Right atrium auricular region (tissue), 2 donors: Measurements from ENCODE around the gene NLRC3. TPM values are rescaled to one million over a fixed set of nuclear protein-coding genes. Genes with fewer than 3 reads are reported as not detected.

ENCODE experiments used
- DNase-seq: peaks from one replicate; pipeline ENCODE4 v3.0.0-alpha.2; 2019; ENCODE audit warnings: low spot score
- H3K27ac ChIP-seq, 2 donors: fragments of 200-600 bp; sonication (generic); 1 replicate in 1 of 2; 2 replicates in 1 of 2; pipeline ENCODE4 v1.5.1; 2016 to 2019
- H3K27me3 ChIP-seq, 2 donors: fragments of 200-600 bp; sonication (generic); one replicate each; pipeline versions ENCODE4 v1.5.1 to v1.6.0; 2017 to 2019
- H3K36me3 ChIP-seq: fragments of 200-600 bp; sonication (generic); one replicate; pipeline ENCODE4 v1.5.1; 2016
- H3K4me1 ChIP-seq, 2 donors: fragments of 200-600 bp; sonication (generic); one replicate each; pipeline versions ENCODE4 v1.5.1 to v1.6.0; 2017 to 2019
- H3K4me3 ChIP-seq, 2 donors: fragments of 200-600 bp; sonication (generic); 1 replicate in 1 of 2; 2 replicates in 1 of 2; pipeline ENCODE4 v1.5.1; 2017 to 2019; ENCODE audit warnings: mild to moderate bottlenecking in 1 of 2, moderate library complexity in 1 of 2
- H3K9me3 ChIP-seq, 2 donors: fragments of 200-600 bp; sonication (generic); one replicate each; pipeline ENCODE4 v1.5.1; 2019
- total RNA-seq, 2 donors: library from RNA; depleted of rRNA; stranded (reverse); fragments of >200 nt; gene quantifications; one replicate each; pipeline ENCODE4 v1.1.0, GENCODE V29; 2016
- TF ChIP-seq, protein P1 (sequence below), 2 donors: fragments of 200-600 bp; sonication (generic); IDR thresholded peaks; one replicate each; pipeline ENCODE4 v1.5.1; 2019; ENCODE audit warnings: antibody characterized with exemption in 2 of 2

NLRC3 gene
- total RNA-seq, 2 donors from 2014 or later = 0.85 to 1.1 TPM

DNA sequence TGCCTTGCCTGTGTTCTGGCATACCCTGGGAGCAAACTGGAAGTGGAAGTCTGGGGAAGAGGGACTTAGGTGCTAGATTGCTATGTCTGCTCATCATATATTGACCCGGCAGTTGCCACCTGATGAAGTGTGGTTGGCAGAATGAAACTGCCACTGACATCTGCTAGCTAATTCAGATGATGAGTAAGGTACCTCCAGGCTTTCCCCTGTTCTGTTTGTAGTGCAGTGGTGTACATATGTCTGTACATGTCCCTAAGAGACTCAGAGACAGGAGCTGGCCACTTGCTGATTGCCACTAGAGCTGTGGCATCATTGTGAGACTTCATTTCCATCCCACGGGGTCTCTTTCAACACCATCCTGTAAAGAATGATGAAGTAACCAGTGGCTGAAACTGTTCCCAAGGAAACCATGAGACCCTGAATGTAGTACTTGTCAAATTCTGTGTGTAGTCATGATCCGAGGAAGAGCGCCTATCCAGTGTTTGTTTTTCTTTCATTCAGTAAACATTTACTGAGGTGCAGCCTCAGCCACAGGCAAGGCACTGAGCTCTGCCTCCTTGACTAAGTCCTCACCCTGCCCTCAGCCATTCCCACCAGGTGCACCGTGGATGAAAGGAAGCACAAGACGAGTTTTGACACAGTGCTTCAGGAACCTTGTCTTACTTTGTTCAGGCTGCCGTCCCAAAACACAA, 63.2 kb downstream of the NLRC3 start:
- Histone ChIP-seq H3K9me3 (no peaks in the 10 kb centered on the region), H3K27ac (no peak overlapping the region), H3K4me1 (no peaks in the 10 kb centered on the region), H3K27me3 (no peaks in the 10 kb centered on the region), H3K4me3 (no peak overlapping the region), H3K36me3 (peaks cover 67% of the 10 kb centered on the region)
- TF ChIP-seq, protein P1, sequence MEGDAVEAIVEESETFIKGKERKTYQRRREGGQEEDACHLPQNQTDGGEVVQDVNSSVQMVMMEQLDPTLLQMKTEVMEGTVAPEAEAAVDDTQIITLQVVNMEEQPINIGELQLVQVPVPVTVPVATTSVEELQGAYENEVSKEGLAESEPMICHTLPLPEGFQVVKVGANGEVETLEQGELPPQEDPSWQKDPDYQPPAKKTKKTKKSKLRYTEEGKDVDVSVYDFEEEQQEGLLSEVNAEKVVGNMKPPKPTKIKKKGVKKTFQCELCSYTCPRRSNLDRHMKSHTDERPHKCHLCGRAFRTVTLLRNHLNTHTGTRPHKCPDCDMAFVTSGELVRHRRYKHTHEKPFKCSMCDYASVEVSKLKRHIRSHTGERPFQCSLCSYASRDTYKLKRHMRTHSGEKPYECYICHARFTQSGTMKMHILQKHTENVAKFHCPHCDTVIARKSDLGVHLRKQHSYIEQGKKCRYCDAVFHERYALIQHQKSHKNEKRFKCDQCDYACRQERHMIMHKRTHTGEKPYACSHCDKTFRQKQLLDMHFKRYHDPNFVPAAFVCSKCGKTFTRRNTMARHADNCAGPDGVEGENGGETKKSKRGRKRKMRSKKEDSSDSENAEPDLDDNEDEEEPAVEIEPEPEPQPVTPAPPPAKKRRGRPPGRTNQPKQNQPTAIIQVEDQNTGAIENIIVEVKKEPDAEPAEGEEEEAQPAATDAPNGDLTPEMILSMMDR (IDR thresholded peaks at IDR 0.05) = no peak
- DNase-seq = no peak

DNA sequence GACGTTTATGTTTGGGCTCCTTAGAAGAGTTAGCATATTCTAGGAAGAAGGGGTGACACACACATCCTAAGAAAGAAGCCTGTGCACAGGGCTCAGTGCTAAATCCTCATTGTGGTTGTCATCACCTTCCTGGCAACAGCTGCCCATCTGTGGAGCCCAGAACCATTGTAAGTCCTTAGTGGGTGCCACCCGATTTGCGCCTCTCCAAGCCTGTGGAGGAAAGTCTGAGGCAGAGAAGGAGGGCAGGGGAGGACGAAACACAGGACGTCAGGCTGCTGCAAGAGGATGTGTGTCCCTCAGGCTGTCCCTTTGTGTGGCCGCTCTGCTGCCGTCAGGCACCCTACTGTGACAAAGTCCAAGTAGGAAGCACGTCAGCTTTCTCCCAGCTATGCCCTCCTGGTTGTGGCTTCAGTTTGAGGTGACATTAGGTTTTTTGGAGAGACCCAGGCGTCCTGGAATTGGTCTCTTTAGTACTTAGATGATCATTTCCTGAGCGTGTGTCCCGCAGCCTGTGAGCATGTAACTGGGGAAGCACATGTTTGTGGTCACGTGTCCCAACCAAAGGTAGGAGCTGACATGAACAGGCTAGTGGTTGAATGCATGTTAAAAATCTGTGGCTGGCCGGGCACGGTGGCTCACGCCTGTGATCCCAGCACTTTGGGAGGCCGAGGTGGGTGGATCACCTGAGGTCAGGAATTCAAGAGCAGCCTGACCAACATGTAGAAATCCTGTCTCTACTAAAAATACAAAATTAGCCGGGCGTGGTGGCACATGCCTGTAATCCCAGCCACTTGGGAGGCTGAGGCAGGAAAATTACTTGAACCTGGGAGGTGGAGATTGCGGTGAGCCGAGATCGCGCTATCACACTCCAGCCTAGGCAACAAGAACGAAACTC, 65.7 kb downstream of the NLRC3 start:
- H3K36me3 ChIP-seq = peaks cover 76% of the 10 kb centered on the region
- DNase-seq = no peak
- TF ChIP-seq, protein P1 (IDR thresholded peaks at IDR 0.05) = no peak
- H3K4me3 ChIP-seq = no peak overlapping the region
- H3K9me3 ChIP-seq = no peaks in the 10 kb centered on the region
- no peak overlapping the region for H3K27ac ChIP-seq
- no peaks in the 10 kb centered on the region for H3K27me3 ChIP-seq
- no peaks in the 10 kb centered on the region for H3K4me1 ChIP-seq

DNA sequence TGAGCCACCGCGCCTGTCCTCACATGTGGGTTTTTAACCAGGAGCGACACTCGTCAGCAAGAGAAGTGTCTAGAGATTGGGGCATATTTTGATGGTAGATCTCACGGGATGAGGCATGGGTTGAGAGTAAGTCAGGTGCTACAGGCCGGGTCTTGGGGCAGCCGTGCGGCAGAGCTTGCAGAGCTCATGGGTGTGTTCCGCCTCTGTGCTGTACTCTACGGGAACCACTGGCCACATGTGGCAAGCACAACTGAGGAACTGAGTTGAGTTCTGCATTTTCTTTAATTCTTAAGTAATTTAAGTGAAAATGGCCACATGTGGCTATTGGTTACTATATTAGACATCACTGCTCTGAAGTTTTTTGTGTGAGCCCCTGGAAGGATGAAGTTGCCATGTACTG, 66.8 kb downstream of the NLRC3 start:
- Histone ChIP-seq H3K4me3 (no peak overlapping the region), H3K36me3 (peaks cover 75% of the 10 kb centered on the region), H3K9me3 (no peaks in the 10 kb centered on the region), H3K4me1 (no peaks in the 10 kb centered on the region), H3K27me3 (no peaks in the 10 kb centered on the region), H3K27ac (no peak overlapping the region)
- TF ChIP-seq, protein P1 (IDR thresholded peaks at IDR 0.05) = no peak
- DNase-seq = no peak

DNA sequence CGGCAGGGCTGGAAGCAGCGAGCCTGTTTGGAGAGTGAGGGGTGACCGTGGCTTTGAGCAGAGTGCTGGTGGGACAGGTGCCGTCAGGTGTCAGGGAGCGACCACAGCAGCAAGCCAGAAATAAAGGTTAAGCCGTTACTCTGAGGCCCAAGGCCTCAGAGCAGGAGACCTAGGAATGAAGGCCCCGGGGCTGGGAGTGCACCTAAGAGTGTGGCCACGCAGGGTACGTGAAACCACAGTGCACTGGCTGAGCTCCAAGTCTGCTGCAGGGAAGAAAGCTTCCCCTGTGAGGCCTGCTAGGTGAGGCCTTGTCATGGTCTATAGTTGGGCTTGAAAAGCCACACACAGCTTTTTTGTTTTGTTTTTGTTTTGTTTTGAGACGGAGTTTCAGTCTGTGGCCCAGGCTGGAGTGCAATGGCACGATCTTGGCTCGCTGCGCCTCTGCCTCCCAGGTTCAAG, 67.7 kb downstream of the NLRC3 start:
- DNase-seq = no peak
- Histone ChIP-seq H3K4me1 (no peaks in the 10 kb centered on the region), H3K27me3 (no peaks in the 10 kb centered on the region), H3K36me3 (peaks cover 73% of the 10 kb centered on the region), H3K9me3 (no peaks in the 10 kb centered on the region), H3K27ac (no peak overlapping the region), H3K4me3 (no peak overlapping the region)
- TF ChIP-seq, protein P1 (IDR thresholded peaks at IDR 0.05) = no peak

DNA sequence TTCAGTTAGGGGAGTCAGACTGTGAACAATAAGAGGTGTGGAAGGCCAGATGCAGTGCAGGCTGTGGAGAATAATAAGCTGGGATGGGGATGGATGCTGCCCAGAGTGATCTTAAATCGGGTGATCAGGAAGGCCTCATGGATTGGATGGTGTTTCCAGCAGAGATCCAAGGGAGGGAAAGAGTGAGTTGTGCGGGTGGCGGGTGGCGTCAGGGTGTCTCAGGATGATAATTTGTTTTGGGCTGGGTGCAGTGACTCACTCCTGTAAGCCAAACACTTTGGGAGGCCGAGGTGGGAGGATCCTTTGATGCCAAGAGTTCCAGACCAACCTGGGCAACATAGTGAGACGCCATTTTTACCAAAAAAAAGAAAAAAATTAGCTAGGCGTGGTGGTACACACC, 68.5 kb downstream of the NLRC3 start:
- H3K4me1 ChIP-seq = no peaks in the 10 kb centered on the region
- H3K27me3 ChIP-seq = no peaks in the 10 kb centered on the region
- H3K4me3 ChIP-seq = no peak overlapping the region
- no peaks in the 10 kb centered on the region for H3K9me3 ChIP-seq
- no peak overlapping the region for H3K27ac ChIP-seq
- no peak for DNase-seq
- H3K36me3 ChIP-seq = peaks cover 65% of the 10 kb centered on the region
- TF ChIP-seq, protein P1 (IDR thresholded peaks at IDR 0.05) = no peak
